Chondrocyte (in vitro differentiated cells): ENCODE results near the gene IRX5. TPM values are rescaled to one million over a fixed set of nuclear protein-coding genes. Genes with fewer than 3 reads are reported as not detected.

Experiments
- DNase-seq: peaks from one replicate; pipeline ENCODE4 v3.0.0; 2021; ENCODE audit warnings: mixed read lengths, low spot score
- H3K27ac Mint-ChIP-seq: one replicate; pipeline ENCODE4 v1.8.0; 2021; ENCODE audit warnings: mild to moderate bottlenecking, moderate library complexity, mixed read lengths; ENCODE audit not compliant: unreplicated experiment
- H3K27me3 Mint-ChIP-seq: 2 replicates; pipeline ENCODE4 v1.8.0; 2021; ENCODE audit warnings: low read depth, mixed read lengths
- H3K36me3 Mint-ChIP-seq: 2 replicates; pipeline ENCODE4 v1.8.0; 2021; ENCODE audit warnings: low read depth, mixed read lengths
- H3K4me1 Mint-ChIP-seq: 2 replicates; pipeline ENCODE4 v1.8.0; 2021; ENCODE audit warnings: low read depth, mild to moderate bottlenecking, mixed read lengths
- H3K4me3 Mint-ChIP-seq: one replicate; pipeline ENCODE4 v1.8.0; 2021; ENCODE audit warnings: mild to moderate bottlenecking, moderate library complexity, mixed read lengths; ENCODE audit not compliant: unreplicated experiment
- H3K9me3 Mint-ChIP-seq: 2 replicates; pipeline ENCODE4 v1.8.0; 2021; ENCODE audit warnings: low read depth, mixed read lengths
- total RNA-seq: library from RNA; stranded (reverse); gene quantifications from 3 replicates; pipeline ENCODE4 v1.2.1, GENCODE V29; 2021
- TF ChIP-seq, protein P1 (sequence below): fragments of 200-600 bp; sonication (generic); IDR thresholded peaks from 2 replicates; pipeline ENCODE4 v1.5.0; 2021; ENCODE audit warnings: antibody characterized with exemption, mild to moderate bottlenecking, moderate library complexity

Gene IRX5
- total RNA-seq, 1 donor from 2014 or later: 1.0 TPM

DNA sequence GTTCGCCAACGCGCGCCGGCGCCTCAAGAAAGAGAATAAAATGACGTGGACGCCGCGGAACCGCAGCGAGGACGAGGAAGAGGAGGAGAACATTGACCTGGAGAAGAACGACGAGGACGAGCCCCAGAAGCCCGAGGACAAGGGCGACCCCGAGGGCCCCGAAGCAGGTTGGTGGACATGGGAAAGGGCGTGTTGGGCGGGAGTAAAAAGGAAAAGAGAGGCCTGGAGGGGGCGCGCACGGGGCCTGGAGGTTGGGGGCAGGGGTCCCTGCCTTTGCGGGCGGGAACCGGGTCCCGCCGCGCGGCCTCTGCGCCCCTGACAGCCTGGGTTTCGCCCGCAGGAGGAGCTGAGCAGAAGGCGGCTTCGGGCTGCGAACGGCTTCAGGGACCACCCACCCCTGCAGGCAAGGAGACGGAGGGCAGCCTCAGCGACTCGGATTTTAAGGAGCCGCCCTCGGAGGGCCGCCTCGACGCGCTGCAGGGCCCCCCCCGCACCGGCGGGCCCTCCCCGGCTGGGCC lies 2.1 kb downstream of the IRX5 start:
- Mint-ChIP-seq H3K9me3 (no peaks in the 10 kb centered on the region), H3K4me3 (peak overlapping the region; percentile 60), H3K27me3 (peaks cover 49% of the 10 kb centered on the region), H3K4me1 (peaks cover 35% of the 10 kb centered on the region), H3K27ac (no peak overlapping the region), H3K36me3 (peaks cover 7% of the 10 kb centered on the region)
- DNase-seq: peak; percentile 73
- TF ChIP-seq, protein P1, sequence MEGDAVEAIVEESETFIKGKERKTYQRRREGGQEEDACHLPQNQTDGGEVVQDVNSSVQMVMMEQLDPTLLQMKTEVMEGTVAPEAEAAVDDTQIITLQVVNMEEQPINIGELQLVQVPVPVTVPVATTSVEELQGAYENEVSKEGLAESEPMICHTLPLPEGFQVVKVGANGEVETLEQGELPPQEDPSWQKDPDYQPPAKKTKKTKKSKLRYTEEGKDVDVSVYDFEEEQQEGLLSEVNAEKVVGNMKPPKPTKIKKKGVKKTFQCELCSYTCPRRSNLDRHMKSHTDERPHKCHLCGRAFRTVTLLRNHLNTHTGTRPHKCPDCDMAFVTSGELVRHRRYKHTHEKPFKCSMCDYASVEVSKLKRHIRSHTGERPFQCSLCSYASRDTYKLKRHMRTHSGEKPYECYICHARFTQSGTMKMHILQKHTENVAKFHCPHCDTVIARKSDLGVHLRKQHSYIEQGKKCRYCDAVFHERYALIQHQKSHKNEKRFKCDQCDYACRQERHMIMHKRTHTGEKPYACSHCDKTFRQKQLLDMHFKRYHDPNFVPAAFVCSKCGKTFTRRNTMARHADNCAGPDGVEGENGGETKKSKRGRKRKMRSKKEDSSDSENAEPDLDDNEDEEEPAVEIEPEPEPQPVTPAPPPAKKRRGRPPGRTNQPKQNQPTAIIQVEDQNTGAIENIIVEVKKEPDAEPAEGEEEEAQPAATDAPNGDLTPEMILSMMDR: peak; percentile 25

DNA sequence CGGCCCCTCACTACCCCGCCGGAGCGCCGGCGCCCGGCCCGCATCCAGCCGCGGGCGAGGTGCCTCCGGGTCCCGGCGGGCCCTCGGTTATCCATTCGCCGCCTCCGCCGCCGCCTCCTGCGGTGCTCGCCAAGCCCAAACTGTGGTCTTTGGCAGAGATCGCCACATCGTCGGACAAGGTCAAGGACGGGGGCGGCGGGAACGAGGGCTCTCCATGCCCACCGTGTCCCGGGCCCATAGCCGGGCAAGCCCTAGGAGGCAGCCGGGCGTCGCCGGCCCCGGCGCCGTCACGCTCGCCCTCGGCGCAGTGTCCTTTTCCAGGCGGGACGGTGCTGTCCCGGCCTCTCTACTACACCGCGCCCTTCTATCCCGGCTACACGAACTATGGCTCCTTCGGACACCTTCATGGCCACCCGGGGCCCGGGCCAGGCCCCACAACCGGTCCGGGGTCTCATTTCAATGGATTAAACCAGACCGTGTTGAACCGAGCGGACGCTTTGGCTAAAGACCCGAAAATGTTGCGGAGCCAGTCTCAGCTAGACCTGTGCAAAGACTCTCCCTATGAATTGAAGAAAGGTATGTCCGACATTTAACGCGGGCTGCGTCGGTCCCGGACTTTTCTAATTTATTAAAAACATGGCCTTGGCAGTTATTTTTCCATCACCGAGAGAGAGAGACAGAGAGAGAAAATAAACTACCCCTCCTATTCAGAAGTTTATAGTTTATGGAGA lies 2.8 kb downstream of the IRX5 start:
- peaks cover 7% of the 10 kb centered on the region for H3K36me3 Mint-ChIP-seq
- H3K4me1 Mint-ChIP-seq: peaks cover 34% of the 10 kb centered on the region
- peak; percentile 38 for DNase-seq
- H3K27me3 Mint-ChIP-seq: peaks cover 54% of the 10 kb centered on the region
- no peak overlapping the region for H3K27ac Mint-ChIP-seq
- TF ChIP-seq, protein P1: no peak
- H3K9me3 Mint-ChIP-seq: no peaks in the 10 kb centered on the region
- peak overlapping the region; percentile 19 for H3K4me3 Mint-ChIP-seq

DNA sequence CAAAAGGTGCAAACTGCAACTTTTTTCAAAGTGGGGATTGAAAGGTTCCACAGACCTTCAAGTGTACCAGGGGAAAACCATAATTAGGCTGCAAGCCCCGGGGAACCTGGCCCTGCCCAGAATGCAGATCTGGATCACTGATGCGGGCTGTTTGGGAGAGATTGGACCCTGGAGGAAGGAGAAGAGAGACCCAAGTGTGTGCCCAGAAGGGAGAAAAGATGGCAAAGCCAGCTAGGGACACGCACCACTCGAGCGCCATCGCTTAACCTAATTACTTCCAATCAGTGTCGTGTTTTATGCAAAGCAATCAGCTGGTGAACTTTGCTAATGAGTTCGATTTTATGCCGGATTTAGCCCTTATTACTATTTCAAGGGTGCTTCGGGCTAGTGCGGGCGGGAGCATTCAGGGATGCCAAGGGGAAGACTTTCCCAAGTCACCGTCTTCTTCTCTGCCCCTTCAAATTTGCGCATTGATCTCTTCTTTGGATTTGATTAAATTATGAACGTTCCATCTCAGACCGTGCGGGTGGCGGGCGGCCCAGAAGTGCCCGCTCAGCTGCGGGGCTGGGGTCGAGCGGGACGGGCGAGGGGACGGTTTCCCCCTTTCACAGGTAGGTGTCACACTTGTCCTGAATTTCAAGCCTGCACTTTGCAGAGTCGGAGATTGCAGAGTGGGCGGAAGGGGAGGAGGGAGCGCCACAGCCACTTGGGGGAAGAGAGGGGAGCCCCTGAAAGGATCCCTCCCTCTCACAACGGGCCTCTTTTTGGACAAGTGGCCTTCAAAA lies 4.0 kb downstream of the IRX5 start:
- Mint-ChIP-seq H3K36me3 (peaks cover 7% of the 10 kb centered on the region), H3K9me3 (no peaks in the 10 kb centered on the region), H3K4me3 (no peak overlapping the region), H3K4me1 (peaks cover 34% of the 10 kb centered on the region), H3K27ac (no peak overlapping the region), H3K27me3 (peaks cover 66% of the 10 kb centered on the region)
- TF ChIP-seq, protein P1: peak; percentile 50
- DNase-seq: no peak

DNA sequence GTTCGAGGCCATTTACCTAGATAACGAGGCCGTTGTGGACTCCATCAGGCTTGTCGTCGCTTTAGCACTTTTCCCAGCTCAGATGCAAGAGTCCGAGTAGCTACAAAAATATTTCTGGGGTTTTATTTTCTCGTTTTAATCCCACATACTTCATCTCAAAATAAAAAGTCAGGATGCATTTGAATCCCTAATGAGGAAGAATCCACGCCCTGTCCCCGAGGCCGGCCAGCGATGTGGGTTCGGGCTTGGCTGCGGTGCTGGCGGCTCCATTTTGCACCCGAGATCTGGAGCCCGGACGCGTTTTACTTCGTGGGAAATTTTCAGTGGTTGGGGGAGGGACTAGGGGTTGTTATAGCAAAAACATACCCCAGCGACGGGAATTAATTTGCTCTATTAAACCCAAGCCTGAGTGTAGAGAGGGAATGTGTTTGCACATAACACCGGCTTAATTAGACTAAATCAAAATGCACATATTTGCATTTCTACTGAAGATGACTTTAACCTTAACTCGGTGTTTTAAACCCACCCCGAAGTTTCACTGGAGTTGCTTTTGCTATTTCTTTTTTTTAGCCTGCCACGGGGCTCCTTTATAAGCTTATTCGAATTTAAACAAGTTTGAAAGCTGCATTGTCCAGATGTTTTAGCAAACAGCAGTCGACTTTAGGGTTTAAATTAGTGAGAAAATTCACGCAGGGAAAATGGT lies 4.8 kb downstream of the IRX5 start:
- peaks cover 73% of the 10 kb centered on the region for H3K27me3 Mint-ChIP-seq

More for the DNA sequence above, 4.8 kb downstream of the IRX5 start:
- H3K27ac Mint-ChIP-seq: no peak overlapping the region
- no peaks in the 10 kb centered on the region for H3K9me3 Mint-ChIP-seq
- peaks cover 32% of the 10 kb centered on the region for H3K4me1 Mint-ChIP-seq
- DNase-seq: no peak
- TF ChIP-seq, protein P1: no peak
- peaks cover 7% of the 10 kb centered on the region for H3K36me3 Mint-ChIP-seq
- H3K4me3 Mint-ChIP-seq: no peak overlapping the region
